WTC11 (cell line): Measurements from ENCODE around the gene RIPK3. TPM values are rescaled to one million over a fixed set of nuclear protein-coding genes. Genes with fewer than 3 reads are reported as not detected.

Experiments used
- ATAC-seq: fragments of 200-7000 bp; cut with Tn5 transposase; 2 replicates; pipeline ENCODE4 v1.10.0; 2021; ENCODE audit warnings: mild to moderate bottlenecking, moderate library complexity
- CTCF ChIA-PET: fragments of 300-600 bp; sonication (Branson Sonifier 250); formaldehyde crosslinking; loops from one replicate; lab custom pipeline; 2021; ENCODE audit warnings: antibody characterized with exemption; lab: Charles Lee
- POLR2A ChIA-PET: fragments of 350-600 bp; sonication (Branson Sonifier 250); formaldehyde crosslinking; loops from one replicate; lab custom pipeline; 2021; ENCODE audit warnings: antibody characterized with exemption; lab: Charles Lee
- DNase-seq: peaks from one replicate; pipeline ENCODE4 v3.0.0; 2021; ENCODE audit warnings: low spot score
- H3K27ac Mint-ChIP-seq: 2 replicates; pipeline ENCODE4 v1.8.0; 2021; ENCODE audit warnings: mixed read lengths
- H3K27me3 Mint-ChIP-seq: 2 replicates; pipeline ENCODE4 v1.8.0; 2021; ENCODE audit warnings: low read depth, mild to moderate bottlenecking, moderate library complexity, mixed read lengths
- H3K36me3 Mint-ChIP-seq: 2 replicates; pipeline ENCODE4 v1.8.0; 2021; ENCODE audit warnings: mixed read lengths
- H3K4me1 Mint-ChIP-seq: 2 replicates; pipeline ENCODE4 v1.8.0; 2022; ENCODE audit warnings: mixed read lengths
- H3K4me3 Mint-ChIP-seq: 2 replicates; pipeline ENCODE4 v1.8.0; 2021; ENCODE audit warnings: mild to moderate bottlenecking, moderate library complexity, mixed read lengths
- H3K9me3 Mint-ChIP-seq: 2 replicates; pipeline ENCODE4 v1.8.0; 2021; ENCODE audit warnings: mixed read lengths
- ATF2 ChIP-seq: sonication (generic); formaldehyde crosslinking; IDR thresholded peaks from 2 replicates; pipeline ENCODE4 v1.8.1; 2022; ENCODE audit warnings: low read depth, missing genetic modification reagents, borderline replicate concordance
- CDX4 ChIP-seq: fragments of 250-450 bp; sonication (Bioruptor Pico); IDR thresholded peaks from 2 replicates; pipeline ENCODE4 v1.9.0; 2021; ENCODE audit warnings: moderate library complexity, mild to moderate bottlenecking, inconsistent platforms, borderline replicate concordance
- E2F1 ChIP-seq: sonication (generic); formaldehyde crosslinking; IDR thresholded peaks from 2 replicates; pipeline ENCODE4 v1.8.0; 2022; ENCODE audit warnings: mild to moderate bottlenecking, missing genetic modification reagents
- EMX1 ChIP-seq: fragments of 250-450 bp; sonication (Bioruptor Pico); IDR thresholded peaks from 2 replicates; pipeline ENCODE4 v1.8.0; 2021; ENCODE audit warnings: mild to moderate bottlenecking
- FOXP4 ChIP-seq: sonication (generic); formaldehyde crosslinking; IDR thresholded peaks from 2 replicates; pipeline ENCODE4 v1.8.0; 2022; ENCODE audit warnings: mild to moderate bottlenecking, missing genetic modification reagents
- GABPB1 ChIP-seq: sonication (generic); formaldehyde crosslinking; IDR thresholded peaks from 2 replicates; pipeline ENCODE4 v1.8.1; 2023; ENCODE audit warnings: mild to moderate bottlenecking, missing genetic modification reagents
- IRF2 ChIP-seq: sonication (generic); formaldehyde crosslinking; IDR thresholded peaks from 2 replicates; pipeline ENCODE4 v1.8.0; 2022; ENCODE audit warnings: low read depth, missing genetic modification reagents, borderline replicate concordance
- MXD4 ChIP-seq: fragments of 250-450 bp; sonication (Bioruptor Pico); IDR thresholded peaks from 2 replicates; pipeline ENCODE4 v1.8.0; 2021; ENCODE audit warnings: mild to moderate bottlenecking, moderate library complexity, borderline replicate concordance
- MYBL2 ChIP-seq: sonication (generic); formaldehyde crosslinking; IDR thresholded peaks from 2 replicates; pipeline ENCODE4 v1.8.1; 2023; ENCODE audit warnings: mild to moderate bottlenecking, moderate library complexity, missing genetic modification reagents
- PREB ChIP-seq: sonication (generic); formaldehyde crosslinking; IDR thresholded peaks from 2 replicates; pipeline ENCODE4 v1.8.1; 2022; ENCODE audit warnings: mild to moderate bottlenecking, missing genetic modification reagents, moderate library complexity, borderline replicate concordance
- PRRX2 ChIP-seq: fragments of 250-450 bp; sonication (Bioruptor Pico); IDR thresholded peaks from 2 replicates; pipeline ENCODE4 v1.8.0; 2021; ENCODE audit warnings: mild to moderate bottlenecking
- RELA ChIP-seq: sonication (generic); formaldehyde crosslinking; IDR thresholded peaks from 2 replicates; pipeline ENCODE4 v1.8.1; 2022; ENCODE audit warnings: missing genetic modification reagents, mild to moderate bottlenecking, borderline replicate concordance
- RORB ChIP-seq: fragments of 250-450 bp; sonication (Bioruptor Pico); IDR thresholded peaks from 2 replicates; pipeline ENCODE4 v1.9.0; 2021; ENCODE audit warnings: mild to moderate bottlenecking
- SMAD3 ChIP-seq: sonication (generic); formaldehyde crosslinking; IDR thresholded peaks from 2 replicates; pipeline ENCODE4 v1.8.0; 2022; ENCODE audit warnings: missing genetic modification reagents, mild to moderate bottlenecking, borderline replicate concordance
- ZNF121 ChIP-seq: sonication (generic); formaldehyde crosslinking; IDR thresholded peaks from 2 replicates; pipeline ENCODE4 v1.8.0; 2023; ENCODE audit warnings: missing genetic modification reagents
- ZNF232 ChIP-seq: sonication (generic); formaldehyde crosslinking; IDR thresholded peaks from 2 replicates; pipeline ENCODE4 v1.8.0; 2022; ENCODE audit warnings: mild to moderate bottlenecking, missing genetic modification reagents
- ZNF423 ChIP-seq: fragments of 250-450 bp; sonication (Bioruptor Pico); IDR thresholded peaks from 2 replicates; pipeline ENCODE4 v2.1.2; 2022; ENCODE audit warnings: mild to moderate bottlenecking, moderate library complexity
- ZNF532 ChIP-seq: fragments of 250-450 bp; sonication (Bioruptor Pico); IDR thresholded peaks from 2 replicates; pipeline ENCODE4 v1.9.0; 2021; ENCODE audit warnings: mild to moderate bottlenecking, borderline replicate concordance
- total RNA-seq: library from RNA; stranded (reverse); gene quantifications from 3 replicates; pipeline ENCODE4 v1.2.3, GENCODE V29; 2021

Gene RIPK3
- total RNA-seq, 1 experiment from 2014 or later = 0.83 TPM

GRCh38 chr14:24364841-24365240 lies 25.1 kb upstream of the RIPK3 start (continued):
- TF ChIP-seq PREB (CRISPR knock-in tag) (no peak), GABPB1 (CRISPR knock-in tag) (no peak)

- no peak overlapping the region for H3K27ac Mint-ChIP-seq
- no peaks in the 10 kb centered on the region for H3K36me3 Mint-ChIP-seq
- peaks cover 50% of the 10 kb centered on the region for H3K27me3 Mint-ChIP-seq
- ChIA-PET CTCF (interaction anchor here (1.1 to 8.2 kb wide), 4 partner anchors 30 to 88 kb away, joined by 4 to 63 read pairs (median 7); partner anchors contain the start of genes CBLN3 and KHNYN), POLR2A (no interaction called here)
- H3K4me3 Mint-ChIP-seq = no peak overlapping the region
- no peak for ATAC-seq
- peaks cover 10% of the 10 kb centered on the region for H3K4me1 Mint-ChIP-seq
- no peaks in the 10 kb centered on the region for H3K9me3 Mint-ChIP-seq
- no peak for DNase-seq
- TF ChIP-seq ZNF423 = no peak
- TF ChIP-seq ZNF121 (CRISPR knock-in tag) = no peak
- TF ChIP-seq PREB (CRISPR knock-in tag) = no peak
- no peak for TF ChIP-seq IRF2 (CRISPR knock-in tag)
- no peak for TF ChIP-seq MYBL2 (CRISPR knock-in tag)
- no peak for TF ChIP-seq E2F1
- no peak for TF ChIP-seq FOXP4
- TF ChIP-seq PRRX2 (CRISPR knock-in tag) = no peak
- TF ChIP-seq EMX1 = no peak
- TF ChIP-seq CDX4 (CRISPR knock-in tag) = no peak
- no peak for TF ChIP-seq RORB (CRISPR knock-in tag)
- no peak for TF ChIP-seq ZNF232
- no peak for TF ChIP-seq ATF2 (CRISPR knock-in tag)
- TF ChIP-seq SMAD3 = no peak
- TF ChIP-seq RELA (CRISPR knock-in tag) = no peak
- no peak for TF ChIP-seq ZNF532 (CRISPR knock-in tag)
- TF ChIP-seq MXD4 (CRISPR knock-in tag) = no peak
These were observed 23.6 kb upstream of the RIPK3 start for GRCh38 chr14:24363401-24363800.
